CD4-positive, alpha-beta T cell treated with Interleukin-4 for 1 hour (primary cell): ENCODE measurements around the gene IL26.
"Not testable (repeated sequence)": the region's sequence is repeated elsewhere in the genome, so short reads cannot be mapped to it uniquely, and the experiment has no call there.

Source experiments
- DNase-seq, 2 donors: peaks; one replicate each; pipeline ENCODE4 v3.0.0-alpha.2; 2020 to 2022

IL26 gene

DNA sequence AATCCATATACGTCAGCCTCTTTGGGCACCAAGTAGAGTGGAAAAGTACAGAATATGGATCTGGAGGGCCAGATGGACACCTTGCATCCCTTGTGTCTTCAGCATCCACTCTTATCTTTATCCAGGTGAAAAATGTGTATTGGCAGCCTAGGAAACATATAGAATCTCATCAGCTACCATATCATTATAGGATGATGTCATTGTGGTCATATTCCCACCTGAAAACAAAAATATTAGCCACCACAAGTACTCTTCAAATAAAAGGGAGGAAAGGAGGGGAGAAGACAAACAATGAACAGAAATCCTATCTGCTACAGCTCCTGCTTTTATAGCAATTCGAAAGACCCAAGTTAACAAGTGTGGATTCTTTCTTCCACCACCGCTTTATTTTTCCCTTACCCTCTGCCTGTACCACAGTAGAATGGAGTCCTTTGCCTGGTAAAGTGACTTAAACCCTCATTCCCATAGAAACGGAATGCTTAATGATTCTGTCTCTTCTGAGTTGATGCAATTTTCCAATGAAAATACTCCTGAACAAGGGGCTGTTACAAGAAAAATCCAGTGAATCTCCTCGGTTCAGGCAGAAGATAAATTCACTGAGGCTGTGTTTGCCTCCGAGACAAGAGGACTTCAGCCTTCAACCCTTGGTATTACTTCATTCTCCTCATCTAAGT lies 13.8 kb upstream of the IL26 start:
- no peak for DNase-seq

DNA sequence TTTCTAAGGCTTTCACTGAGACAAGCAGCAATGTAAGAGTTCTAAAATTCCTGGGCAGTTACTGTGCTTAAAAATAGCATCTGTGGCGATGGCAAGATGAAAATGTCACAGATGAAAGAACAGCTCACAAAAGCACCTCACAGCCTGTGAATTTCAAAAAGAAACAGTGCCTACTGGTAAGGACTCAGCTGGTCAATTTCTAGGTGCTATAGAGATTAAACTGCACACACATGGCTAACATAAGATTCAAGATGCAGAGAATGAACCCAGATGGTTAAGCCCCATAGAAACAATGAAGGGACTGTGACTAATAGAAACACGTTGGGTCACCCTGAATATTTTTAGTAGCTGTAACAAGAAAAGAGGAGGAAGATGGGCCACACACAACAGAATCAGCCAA lies 12.0 kb upstream of the IL26 start:
- no peak for DNase-seq

DNA sequence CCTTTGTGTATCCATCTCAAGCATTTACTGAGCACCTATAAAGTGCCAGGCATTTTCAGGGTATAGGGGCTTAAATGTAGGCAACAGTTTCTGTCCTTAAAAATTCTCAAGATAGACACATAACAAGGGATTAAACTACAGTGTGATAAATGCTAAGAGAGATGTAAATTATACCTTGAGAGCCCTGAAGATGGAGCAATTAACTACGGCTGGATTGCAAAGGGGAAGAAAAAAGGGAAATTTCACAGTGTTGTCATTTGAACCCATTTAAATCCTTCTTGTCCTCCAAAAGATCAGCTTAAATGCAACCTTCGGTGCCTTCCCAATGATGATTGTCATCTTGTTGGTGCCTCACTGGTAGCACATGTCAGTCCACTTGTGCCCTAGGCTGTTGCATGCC lies 11.5 kb upstream of the IL26 start:
- no peak for DNase-seq

DNA sequence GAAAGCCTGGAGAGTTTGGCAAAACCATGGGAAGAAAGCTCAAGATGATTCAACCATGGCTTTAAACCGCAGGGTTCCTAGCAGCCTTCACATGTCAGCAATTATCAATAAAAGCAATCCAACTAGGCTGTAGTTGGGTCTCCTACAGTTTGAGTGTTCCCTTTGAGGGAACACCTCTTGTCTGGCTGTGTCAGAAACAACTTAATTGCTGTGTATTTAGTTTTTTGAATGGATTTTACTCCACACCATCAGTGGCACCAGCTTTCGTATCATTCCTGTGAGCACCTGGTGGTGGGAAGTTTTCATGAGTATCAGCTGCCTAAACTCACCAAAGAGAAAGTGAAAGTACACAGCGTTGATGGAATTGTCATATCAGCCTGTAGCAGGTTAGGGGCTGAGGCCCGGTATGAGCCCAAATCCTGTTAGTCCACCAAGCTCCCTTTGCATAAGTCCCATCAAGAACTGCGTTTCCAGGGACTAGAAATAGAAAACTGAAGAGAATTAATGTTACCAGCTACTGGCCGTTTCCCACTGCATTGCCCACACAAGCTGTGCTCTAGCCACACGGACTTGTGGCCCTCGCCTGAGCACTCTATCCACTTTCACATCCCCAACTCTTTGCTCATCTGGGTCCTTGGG lies 10.9 kb upstream of the IL26 start:
- peak; percentile 36 to 72 for DNase-seq

DNA sequence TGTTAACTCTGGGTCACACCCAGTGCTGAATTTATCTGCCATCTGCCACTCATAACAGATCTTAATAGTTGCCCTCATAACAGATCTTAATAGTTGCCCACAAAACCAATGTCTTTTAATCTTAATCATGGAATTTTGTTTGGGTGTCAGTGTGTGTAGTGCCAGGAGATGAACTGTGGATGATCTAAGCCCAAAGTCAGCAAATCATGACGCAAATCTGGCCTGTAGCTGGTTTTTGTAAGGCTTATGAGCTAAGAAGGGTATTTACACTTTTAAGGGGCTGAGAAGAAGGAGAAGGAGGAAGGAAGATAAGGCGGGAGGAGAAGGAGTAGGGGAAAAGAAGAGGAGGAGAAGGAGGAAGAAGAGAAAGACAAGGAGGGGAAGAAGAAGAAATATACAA lies 10.0 kb upstream of the IL26 start:
- DNase-seq = no peak

DNA sequence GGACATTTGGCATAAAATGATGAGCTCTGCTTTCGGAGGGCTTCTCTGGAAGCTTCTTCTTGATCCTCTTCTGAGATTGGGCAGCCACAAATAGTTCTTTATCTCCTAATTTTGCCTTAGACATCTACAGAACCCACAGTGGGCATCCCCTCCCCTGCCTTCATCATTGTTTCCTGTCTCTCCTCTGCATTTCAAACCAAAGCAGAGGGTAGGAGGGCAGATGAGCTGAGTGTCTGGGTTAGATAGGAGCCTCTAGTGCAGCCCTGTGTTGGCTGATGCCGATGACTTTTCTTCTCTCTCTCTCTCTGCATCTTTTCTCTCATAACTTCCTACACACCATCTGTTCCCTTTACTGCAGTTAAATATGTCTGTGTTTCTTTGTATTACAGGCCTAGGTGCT lies 8.5 kb upstream of the IL26 start:
- DNase-seq = no peak

DNA sequence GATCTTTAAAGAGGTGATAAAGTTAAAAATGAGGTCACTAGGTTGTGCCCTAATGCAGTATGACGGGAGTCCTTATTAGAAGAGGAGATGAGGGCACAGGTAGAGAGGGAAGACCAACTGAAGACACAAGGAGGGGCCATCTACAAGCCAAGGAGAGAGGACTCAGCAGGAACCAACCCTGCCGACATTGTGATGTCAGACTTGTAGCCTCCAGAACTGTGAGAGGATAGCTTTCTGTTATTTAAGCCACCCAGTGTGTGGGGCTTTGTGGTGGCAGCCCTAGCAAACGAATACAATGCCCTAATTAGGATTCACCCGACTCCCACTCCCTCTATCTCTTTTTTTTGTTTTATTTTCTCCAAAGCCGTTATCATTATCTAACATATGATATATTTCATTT lies 7.9 kb upstream of the IL26 start:
- no peak for DNase-seq

DNA sequence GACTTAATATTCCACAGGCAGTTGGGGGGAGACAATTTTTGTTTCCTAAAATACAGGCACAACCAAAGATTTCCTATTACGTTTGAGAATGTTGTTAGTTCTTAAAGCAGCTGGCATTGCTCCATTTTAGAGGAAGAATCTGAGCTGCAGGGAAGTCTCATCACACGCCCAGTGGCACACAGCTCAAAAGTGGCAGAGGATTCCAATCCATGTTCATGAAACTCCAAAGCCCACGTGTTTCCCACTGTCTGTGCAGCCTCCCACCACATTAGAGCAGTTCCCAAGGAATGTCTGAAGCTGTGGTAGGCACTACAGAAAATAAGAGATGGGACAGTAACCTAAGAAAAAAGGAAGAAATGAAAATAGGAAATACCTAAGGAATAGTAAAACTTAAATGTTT lies 6.1 kb upstream of the IL26 start:
- no peak for DNase-seq

DNA sequence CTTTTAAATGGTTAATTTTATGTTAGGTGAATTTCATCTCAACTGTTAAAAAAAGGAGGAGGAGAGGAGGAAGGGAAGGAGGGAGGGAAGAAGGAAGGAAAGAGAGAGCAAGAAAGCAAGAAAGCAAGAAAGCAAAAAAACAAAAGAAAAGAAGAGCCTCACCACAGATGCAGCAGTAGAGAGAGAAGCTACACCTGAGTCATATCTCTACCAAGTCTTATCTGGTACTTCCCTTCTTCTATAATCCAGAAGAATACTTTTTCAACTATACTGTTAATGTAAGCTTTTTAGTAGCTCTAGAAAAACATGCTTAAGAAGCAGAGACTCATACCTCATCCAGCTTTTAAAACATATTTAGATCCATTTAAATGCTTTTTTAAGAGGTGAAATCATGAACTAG lies 5.6 kb upstream of the IL26 start:
- no peak for DNase-seq

DNA sequence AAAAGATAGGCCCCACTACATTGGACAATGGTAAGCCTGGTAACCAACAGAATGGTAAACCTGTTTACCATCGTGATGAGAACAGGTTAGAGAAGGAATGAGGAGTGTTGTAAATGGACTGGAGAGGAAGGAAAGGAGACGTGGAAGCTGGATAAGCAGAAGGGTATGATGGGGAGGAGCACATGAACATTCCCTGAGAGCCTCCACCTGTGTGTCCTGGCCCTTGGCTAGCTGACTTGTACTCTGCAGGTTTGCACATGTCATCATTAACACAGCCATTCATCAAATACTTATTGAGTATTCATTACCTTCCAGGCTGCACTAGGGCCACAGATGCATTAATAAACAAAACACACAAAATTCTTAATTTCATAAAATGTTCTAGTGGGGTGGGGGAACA lies 4.3 kb upstream of the IL26 start:
- DNase-seq = no peak

DNA sequence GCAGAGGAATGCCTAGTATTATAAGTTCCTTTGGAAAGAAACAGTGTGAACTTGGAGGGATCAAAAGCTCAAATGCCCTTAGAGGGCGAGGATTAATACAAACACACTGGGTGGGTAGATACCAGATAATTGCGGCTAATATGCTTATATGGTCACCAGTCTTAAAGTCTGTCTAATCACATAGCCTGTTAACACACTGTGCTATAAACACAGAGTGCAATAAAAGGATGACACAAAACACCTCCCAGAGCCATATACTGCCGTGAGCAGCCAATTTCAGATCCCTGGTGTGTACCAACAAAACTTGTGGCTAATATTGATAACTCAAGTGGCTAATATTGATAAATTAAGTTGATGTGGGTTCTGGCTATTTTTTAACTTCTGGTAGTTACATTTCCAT lies 1.7 kb upstream of the IL26 start:
- no peak for DNase-seq

DNA sequence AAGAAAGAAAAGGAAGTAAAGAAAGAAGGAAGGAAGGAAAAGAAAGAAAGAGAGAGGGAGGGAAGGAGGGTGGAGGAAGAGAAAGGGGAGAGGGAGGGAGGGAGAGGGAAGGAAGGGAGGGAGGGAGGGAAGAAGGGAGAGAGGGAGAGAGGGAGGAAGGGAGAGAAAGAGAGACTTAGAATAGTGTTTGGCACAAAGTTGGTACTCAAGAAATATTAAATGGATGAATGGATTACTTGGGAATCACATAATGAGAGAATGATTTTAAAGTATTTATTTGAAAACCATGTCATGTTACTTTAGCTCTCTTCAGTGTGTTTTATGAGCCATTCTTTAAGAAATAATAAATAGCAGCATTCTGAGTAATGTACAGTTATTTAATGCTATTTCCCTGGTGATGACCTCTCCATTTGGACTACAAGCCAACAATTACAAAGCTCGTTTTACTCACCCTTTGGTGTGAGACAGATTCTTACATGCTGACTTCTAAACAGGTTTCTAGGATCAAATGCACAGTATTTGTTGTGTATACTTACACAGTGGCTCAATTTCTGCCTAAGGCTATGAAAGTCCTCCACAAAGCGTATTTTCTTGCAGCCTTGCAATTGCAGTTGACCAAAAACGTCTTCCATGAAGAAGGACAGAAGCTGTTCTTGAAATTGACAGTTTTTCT lies 861 bp downstream of the IL26 start:
- no peak for DNase-seq

DNA sequence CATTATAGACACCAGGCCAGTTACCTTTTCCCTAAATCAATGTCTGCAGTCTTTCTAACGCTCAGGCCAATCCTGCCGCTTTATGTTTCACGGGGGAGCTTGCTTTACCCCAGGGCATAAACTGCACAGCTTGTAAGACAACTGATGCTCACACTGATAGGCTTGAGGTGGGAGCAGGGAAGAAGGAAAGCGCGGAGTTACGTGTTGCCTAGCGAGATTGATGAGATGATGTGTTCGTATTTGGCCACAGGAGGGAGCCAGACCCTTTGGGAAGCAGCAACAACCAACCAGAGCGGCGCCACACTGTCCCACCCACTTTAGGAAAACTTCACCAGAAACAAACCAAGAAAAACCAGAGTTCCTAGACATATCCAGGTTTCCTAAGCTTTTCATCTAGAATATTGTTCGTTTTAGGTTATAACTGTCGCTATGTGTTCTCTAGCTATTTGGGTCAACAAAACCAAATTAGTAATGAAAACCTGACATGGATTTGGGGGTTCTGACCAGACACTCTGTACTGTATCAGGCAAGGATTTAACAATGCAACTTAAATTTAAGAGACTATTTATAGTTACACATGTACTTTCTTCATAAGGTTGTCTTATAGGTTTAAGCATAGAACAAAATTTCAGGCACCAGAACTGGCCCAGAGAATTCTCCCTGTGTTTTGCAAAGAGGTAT lies 2.4 kb downstream of the IL26 start:
- peak; percentile 79 to 83 for DNase-seq

DNA sequence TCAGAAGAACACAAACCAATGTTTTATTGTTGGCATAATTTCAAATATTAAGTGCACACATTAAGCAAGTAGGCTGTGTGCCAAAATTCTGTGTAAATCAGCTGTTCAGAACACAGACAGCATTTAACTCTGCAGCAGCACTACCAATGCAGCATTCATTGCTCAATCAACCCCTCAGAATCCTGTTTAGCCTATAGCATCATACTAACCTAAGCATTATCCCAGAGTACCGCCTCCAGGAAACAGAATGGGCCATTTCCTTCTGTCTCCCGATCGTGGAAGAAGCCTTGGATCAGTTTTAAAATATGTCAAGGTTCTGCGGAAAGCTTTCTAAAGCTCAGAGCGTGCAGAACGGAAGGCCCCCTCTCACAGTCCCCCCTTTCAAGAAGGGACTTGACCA lies 3.3 kb downstream of the IL26 start:
- no peak for DNase-seq

DNA sequence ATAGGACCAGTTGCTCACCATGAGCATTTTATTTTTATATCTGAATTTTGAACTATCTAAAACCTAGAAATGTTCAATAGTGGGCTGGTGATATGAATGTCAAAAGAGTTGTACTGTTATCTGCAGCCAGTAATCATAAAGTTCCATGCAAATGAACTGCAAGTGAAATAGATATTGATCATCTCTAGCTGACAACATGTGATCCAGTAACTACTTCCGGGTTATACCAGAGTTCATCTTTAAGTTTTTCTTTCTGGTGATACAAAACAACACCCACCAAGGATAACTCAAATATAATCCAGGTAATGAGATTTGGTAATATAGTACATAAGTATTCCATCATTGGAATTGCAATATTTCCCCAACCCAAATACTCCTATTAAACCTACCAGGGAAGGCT lies 4.1 kb downstream of the IL26 start:
- no peak for DNase-seq

DNA sequence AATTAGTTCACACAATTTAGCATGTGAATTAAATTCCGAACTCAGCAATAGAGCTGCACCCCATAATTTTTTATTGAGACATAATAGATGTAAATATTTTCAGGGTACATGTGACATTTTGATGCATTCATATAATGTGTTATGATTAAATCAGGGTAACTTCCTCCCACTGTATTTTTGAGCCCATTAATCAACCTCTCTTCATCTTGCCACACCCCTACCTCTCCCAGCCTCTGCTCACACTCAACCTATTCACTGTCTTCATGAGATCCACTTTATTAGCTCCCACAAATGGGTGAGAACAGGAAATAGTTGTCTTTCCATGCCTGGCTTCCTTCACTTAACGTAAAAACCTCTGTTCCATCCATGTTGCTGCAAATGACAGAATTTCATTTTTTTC lies 14.7 kb downstream of the IL26 start:
- no peak for DNase-seq

DNA sequence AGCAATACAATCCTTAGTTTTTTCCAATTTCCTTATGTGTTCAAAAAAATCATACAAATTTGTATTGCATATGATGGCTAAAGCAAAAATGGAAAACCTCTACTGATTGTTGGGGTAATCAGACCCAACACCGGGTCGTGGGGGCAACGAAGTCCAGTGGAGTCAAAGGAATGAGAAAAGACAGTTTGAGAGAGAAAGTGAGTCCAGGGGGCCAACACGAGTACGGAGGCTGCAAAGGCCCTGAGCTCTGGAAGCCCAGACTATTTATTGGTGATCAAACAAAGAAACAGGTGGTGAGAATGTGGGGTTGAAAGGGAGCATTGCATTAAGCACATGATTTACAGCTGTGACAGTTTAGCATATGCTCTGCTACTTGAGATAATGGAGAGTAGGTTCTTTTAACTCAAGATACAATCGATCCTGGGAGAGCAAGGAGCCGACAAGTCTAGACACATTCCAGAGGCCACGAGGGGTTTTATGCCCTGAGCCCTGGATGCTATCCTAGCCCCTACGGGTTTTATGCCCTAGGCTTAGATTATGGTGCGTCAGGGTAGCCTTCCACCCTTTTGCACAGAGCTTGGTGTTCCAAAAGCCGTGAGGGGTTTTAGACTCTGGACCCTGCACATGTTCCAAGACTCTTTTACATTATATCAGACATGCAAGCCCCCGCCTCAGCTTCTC lies 16.4 kb downstream of the IL26 start:
- DNase-seq = not testable (repeated sequence)

DNA sequence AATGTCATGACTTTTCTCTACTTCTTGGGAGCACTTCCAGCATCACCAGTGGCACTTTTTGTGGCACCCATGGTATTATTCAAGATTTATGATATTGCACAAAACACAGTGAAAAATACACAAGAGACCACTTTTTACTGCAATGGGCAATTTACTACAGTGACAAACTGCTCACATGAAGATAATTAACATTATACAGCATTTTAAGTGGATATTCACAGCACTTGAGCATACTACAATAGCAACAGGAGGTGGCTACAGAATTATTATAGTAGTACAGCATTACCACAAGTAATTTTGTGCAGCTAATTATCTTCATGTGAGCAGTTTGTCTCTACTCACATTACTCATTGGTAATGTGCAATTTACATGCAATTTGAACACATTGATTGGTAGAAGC lies 18.3 kb downstream of the IL26 start:
- no peak for DNase-seq

DNA sequence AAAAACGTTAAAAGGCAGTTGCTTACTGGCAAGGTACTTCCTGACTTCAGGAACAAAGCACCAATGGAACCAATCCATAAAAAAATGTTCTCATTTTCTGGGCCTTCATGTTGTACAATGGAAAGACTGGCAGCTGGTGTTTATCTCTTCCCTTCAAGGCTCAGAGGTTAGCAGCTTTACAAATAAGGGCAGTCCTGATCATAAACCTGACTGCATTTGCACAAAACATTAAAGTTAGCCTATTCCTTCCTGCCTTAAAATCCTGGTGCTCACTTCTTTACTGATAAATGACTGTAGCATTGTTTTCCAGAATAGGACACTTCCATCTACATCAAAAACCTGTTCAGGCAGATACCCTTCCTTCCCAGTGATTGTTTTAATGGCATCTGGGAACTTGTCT lies 19.2 kb downstream of the IL26 start:
- no peak for DNase-seq

DNA sequence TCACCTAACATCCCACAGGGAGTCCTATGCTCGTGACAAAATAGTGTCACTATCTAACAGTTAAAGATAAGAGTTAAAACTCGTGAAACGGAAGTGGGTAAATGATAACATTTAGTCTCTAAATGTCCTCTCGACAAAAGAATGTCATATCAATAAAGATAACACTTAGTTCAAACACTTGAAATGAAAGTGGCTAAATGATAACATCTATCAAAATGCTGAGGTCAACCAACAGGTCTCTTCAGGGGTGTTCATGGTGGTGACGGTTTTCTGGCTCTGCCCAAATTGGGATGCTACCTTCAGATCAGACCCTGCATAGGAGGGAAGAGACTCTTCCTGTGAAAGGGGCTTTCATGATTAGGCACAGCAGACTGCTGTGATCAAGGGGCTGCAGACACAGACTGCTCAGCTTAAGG lies 22.1 kb downstream of the IL26 start:
- DNase-seq = peak in 1 of 2 donors; percentile 47

DNA sequence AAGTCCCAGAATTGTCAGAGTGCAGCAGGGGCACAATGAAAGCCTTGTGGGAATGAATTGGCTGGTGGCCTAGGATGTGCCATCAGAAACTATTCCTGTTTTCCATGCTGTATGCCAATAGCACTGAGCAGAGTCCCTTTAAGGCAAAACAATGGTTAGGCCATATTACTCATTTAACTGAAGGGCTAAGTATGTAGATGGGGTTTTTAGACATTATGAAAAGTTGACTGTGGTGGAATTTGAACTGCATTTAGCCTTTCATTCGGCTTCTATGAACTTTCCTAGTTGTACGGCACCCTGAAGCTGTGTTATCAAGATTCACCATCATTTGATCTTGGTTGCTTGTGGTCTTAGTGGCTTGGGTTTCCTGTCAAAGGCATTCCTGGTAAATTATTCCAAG lies 24.8 kb downstream of the IL26 start:
- DNase-seq = no peak

DNA sequence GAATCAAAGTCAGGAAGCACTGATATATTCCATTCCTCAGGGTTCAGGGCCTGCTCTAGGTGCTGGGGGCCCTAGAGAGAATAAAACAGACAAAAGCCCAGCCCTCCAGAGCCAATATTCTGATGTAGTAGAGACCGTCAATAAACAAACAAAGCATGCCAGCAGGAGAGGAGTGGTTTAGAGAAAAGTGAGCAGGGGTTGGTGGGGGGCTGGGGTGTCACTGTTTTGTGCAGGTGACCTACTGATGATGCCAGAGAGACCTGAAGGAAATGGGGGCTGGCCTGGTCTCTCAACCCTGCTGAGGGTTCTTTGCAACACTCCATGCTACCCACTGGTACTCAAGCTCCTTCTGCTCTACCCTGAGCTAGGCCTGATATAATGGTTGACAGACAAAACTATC lies 26.5 kb downstream of the IL26 start:
- peak in 1 of 2 donors; percentile 5 for DNase-seq

DNA sequence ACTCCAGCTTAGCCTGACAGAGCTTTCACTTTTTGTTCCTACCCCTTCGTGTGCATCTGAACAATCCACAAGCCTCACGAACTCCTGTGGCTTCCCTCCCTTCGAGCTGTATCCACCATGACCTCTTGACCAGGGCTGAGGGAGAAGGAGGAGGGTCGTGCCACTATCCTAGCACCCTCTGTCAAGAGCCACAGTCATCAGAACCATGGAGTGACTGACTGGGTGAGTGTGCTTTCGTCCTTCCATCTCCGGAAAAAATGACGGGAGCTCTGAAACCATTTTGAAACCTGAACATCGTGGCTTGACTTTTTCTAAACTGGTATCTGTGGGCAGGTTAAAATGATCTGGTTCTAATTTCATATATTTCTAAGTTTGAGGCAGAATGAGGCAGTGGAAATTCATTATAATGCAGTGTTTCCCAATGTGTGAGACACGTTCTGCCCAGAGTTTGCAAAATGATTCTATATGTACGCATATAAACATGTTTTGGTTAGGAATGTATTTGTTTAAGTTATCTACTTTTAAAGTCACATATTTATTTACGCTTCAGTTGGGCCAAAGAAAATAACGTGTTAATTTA lies 27.0 kb downstream of the IL26 start:
- peak in 1 of 2 donors; percentile 7 for DNase-seq
